K562 (cell line): ENCODE measurements around the gene PNMA5. TPM values are rescaled to one million over a fixed set of nuclear protein-coding genes. Genes with fewer than 3 reads are reported as not detected.

Source experiments
- BRD9 ChIP-seq: fragments of 450-650 bp; IDR thresholded peaks from 2 replicates; pipeline ENCODE4 v1.6.1; 2018; ENCODE audit warnings: low read depth; ENCODE audit not compliant: partially characterized antibody
- DMBX1 ChIP-seq: fragments of 250-450 bp; sonication (Bioruptor Pico); IDR thresholded peaks from 2 replicates; pipeline ENCODE4 v1.8.0; 2022; ENCODE audit warnings: inconsistent platforms, mild to moderate bottlenecking, moderate library complexity, borderline replicate concordance
- EGR1 ChIP-seq: fragments of 450-650 bp; conservative IDR thresholded peaks from 2 replicates; pipeline ENCODE4 v1.6.1; 2017; ENCODE audit warnings: mild to moderate bottlenecking
- HDAC2 ChIP-seq: fragments of 450-650 bp; IDR thresholded peaks from 2 replicates; pipeline ENCODE4 v1.6.1; 2016; ENCODE audit warnings: mild to moderate bottlenecking
- HINFP ChIP-seq: fragments of 450-650 bp; conservative IDR thresholded peaks from 2 replicates; pipeline ENCODE4 v1.6.1; 2016; ENCODE audit warnings: missing genetic modification characterization, low read depth, mild to moderate bottlenecking, control low read depth, missing compliant biosample characterization
- KDM4B ChIP-seq, 2 experiments: fragments of 450-650 bp in 1 of 2; sonication (generic) in 1 of 2; IDR thresholded peaks; 2 replicates each; pipeline ENCODE4 v1.6.1; 2016 to 2017; ENCODE audit warnings: borderline replicate concordance in 2 of 2, antibody characterized with exemption in 1 of 2, low read depth in 1 of 2, mild to moderate bottlenecking in 1 of 2
- KLF6 ChIP-seq: fragments of 250-450 bp; sonication (Bioruptor Pico); IDR thresholded peaks from 2 replicates; pipeline ENCODE4 v1.4.0; 2020; ENCODE audit warnings: mild to moderate bottlenecking, moderate library complexity, borderline replicate concordance
- MEIS2 ChIP-seq: fragments of 450-650 bp; IDR thresholded peaks from 2 replicates; pipeline ENCODE4 v1.6.1; 2014; ENCODE audit warnings: mild to moderate bottlenecking; ENCODE audit not compliant: partially characterized antibody
- NR3C1 ChIP-seq: sonication (generic); formaldehyde crosslinking; IDR thresholded peaks from 2 replicates; pipeline ENCODE4 v1.8.1; 2022; ENCODE audit warnings: missing genetic modification reagents
- NR4A1 ChIP-seq, 2 experiments: fragments of 250-450 bp in 1 of 2; fragments of 450-650 bp in 1 of 2; sonication (Bioruptor Pico) in 1 of 2; IDR thresholded peaks; 2 replicates each; pipeline versions ENCODE4 v1.4.0 to v1.6.1; 2016 to 2020; ENCODE audit warnings: mild to moderate bottlenecking in 2 of 2, missing compliant biosample characterization in 1 of 2, missing genetic modification characterization in 1 of 2, moderate library complexity in 1 of 2
- RBFOX2 ChIP-seq: fragments of 200-400 bp; formaldehyde crosslinking; IDR thresholded peaks from 2 replicates; pipeline ENCODE4 v1.6.1; 2017; ENCODE audit warnings: low read depth, mild to moderate bottlenecking, low read length, moderate library complexity
- SMAD1 ChIP-seq: fragments of 150-350 bp; IDR thresholded peaks from 2 replicates; pipeline ENCODE4 v1.6.1; 2014; ENCODE audit warnings: low read length, low read depth; ENCODE audit not compliant: partially characterized antibody
- SP1 ChIP-seq: sonication (generic); formaldehyde crosslinking; IDR thresholded peaks from 2 replicates; pipeline ENCODE4 v1.8.1; 2022; ENCODE audit warnings: mild to moderate bottlenecking, missing genetic modification reagents
- STAG1 ChIP-seq: sonication (generic); formaldehyde crosslinking; IDR thresholded peaks from 2 replicates; pipeline ENCODE4 v1.5.0; 2020; ENCODE audit warnings: missing genetic modification reagents, borderline replicate concordance
- SUPT5H ChIP-seq: fragments of 450-650 bp; IDR thresholded peaks from 2 replicates; pipeline ENCODE4 v1.6.1; 2016
- TAF1 ChIP-seq: IDR thresholded peaks from 2 replicates; pipeline ENCODE4 v1.6.1; 2011; ENCODE audit warnings: mild to moderate bottlenecking, low read length, moderate library complexity; ENCODE audit not compliant: insufficient read depth, control insufficient read depth, severe bottlenecking; ENCODE audit errors: extremely low read depth
- TAF9B ChIP-seq: fragments of 450-650 bp; IDR thresholded peaks from 2 replicates; pipeline ENCODE4 v1.6.1; 2018; ENCODE audit warnings: mild to moderate bottlenecking; ENCODE audit not compliant: partially characterized antibody
- TCF3 ChIP-seq: sonication (generic); formaldehyde crosslinking; IDR thresholded peaks from 2 replicates; pipeline ENCODE4 v1.4.0; 2020; ENCODE audit warnings: mild to moderate bottlenecking, missing genetic modification reagents
- ZBED1 ChIP-seq: IDR thresholded peaks from 2 replicates; pipeline ENCODE4 v1.6.1; 2014
- ZBTB1 ChIP-seq: sonication (generic); formaldehyde crosslinking; IDR thresholded peaks from 2 replicates; pipeline ENCODE4 v1.8.1; 2023; ENCODE audit warnings: missing genetic modification reagents, low read depth, mild to moderate bottlenecking, borderline replicate concordance
- ZBTB43 ChIP-seq: sonication (generic); formaldehyde crosslinking; IDR thresholded peaks from 2 replicates; pipeline ENCODE4 v1.8.0; 2023; ENCODE audit warnings: mild to moderate bottlenecking, missing genetic modification reagents
- ZKSCAN3 ChIP-seq: fragments of 250-450 bp; sonication (Bioruptor Pico); IDR thresholded peaks from 2 replicates; pipeline ENCODE4 v1.4.0; 2020
- ZNF197 ChIP-seq: fragments of 200-800 bp; sonication (Bioruptor generic); IDR thresholded peaks from 2 replicates; pipeline ENCODE4 v1.6.1; 2016; ENCODE audit warnings: low read depth, missing genetic modification characterization, missing compliant biosample characterization
- ZNF766 ChIP-seq: fragments of 200-800 bp; sonication (Bioruptor generic); conservative IDR thresholded peaks from 2 replicates; pipeline ENCODE4 v1.6.1; 2016; ENCODE audit warnings: missing genetic modification characterization, missing compliant biosample characterization
- ZNF785 ChIP-seq: fragments of 250-450 bp; sonication (Bioruptor Pico); IDR thresholded peaks from 2 replicates; pipeline ENCODE4 v1.4.0; 2020; ENCODE audit warnings: mild to moderate bottlenecking
- polyA plus RNA-seq, 8 experiments: library from polyadenylated mRNA; depleted of rRNA in 4 of 8; stranded (reverse) in 5 of 8; unstranded in 3 of 8; fragments of >200 nt; fragmentation: Nextera tagmentation in 2 of 8; fragmentation: Illumina TruSeq in 1 of 8; extraction: Ambion mirVana in 2 of 8; extraction: Trizol in 1 of 8; gene quantifications; 2 replicates each; pipeline versions ENCODE4 v1.2.1 to v1.2.3, GENCODE V29; 2011 to 2014; ENCODE audit warnings: inconsistent platforms in 1 of 8, missing spikeins in 1 of 8
- total RNA-seq, 7 experiments: library from RNA; depleted of rRNA in 6 of 7; stranded (reverse); fragments of >200 nt in 6 of 7; fragmentation: Illumina TruSeq in 2 of 7; extraction: Trizol in 2 of 7; gene quantifications; 2 replicates each; pipeline versions ENCODE4 v1.2.1 to v1.2.3, GENCODE V29; 2011 to 2021; ENCODE audit warnings: low replicate concordance in 1 of 7
- TF ChIP-seq, protein P1 (sequence below): fragments of 450-650 bp; IDR thresholded peaks from 2 replicates; pipeline ENCODE4 v1.6.1; 2016

The PNMA5 gene
- total and polyA plus RNA-seq, 9 of the 15 experiments (the other 6 are each of a cell fraction or from before 2014, with no cell fraction given): 0.03 to 0.20 (median 0.07) TPM; not detected in 3

- peak; percentile 82 for TF ChIP-seq RBFOX2
- TF ChIP-seq SUPT5H: peak; percentile 49; the same call in 1 of the 2 replicates
- TF ChIP-seq ZKSCAN3: no peak
- no peak for TF ChIP-seq KLF6 (CRISPR knock-in tag)
- TF ChIP-seq BRD9: peak; percentile 86
- peak; percentile 40; the same call in 1 of the 2 replicates for TF ChIP-seq ZBED1
- no peak for TF ChIP-seq SMAD1
- 0 out of 2 replicates have a peak, but pooled peaks have one; percentile 48 for TF ChIP-seq ZNF197 (CRISPR knock-in tag)
- TF ChIP-seq HDAC2: no peak
- TF ChIP-seq EGR1: peak; percentile 77
- peak; percentile 53; the same call in 1 of the 2 replicates for TF ChIP-seq STAG1 (CRISPR knock-in tag)
- peak; percentile 76 for TF ChIP-seq ZNF766 (CRISPR knock-in tag)
- TF ChIP-seq ZNF785: no peak
- no peak for TF ChIP-seq NR3C1 (CRISPR knock-in tag)
- no peak for TF ChIP-seq NR4A1 (CRISPR knock-in tag; IDR thresholded peaks at IDR 0.05)
- no peak for TF ChIP-seq NR4A1 (tag; IDR thresholded peaks at IDR 0.05)
- TF ChIP-seq ZBTB1 (CRISPR knock-in tag): no peak
- TF ChIP-seq TAF1: peak; percentile 52
- TF ChIP-seq TAF9B: no peak
- TF ChIP-seq SP1: peak; percentile 79; the same call in 1 of the 2 replicates
- TF ChIP-seq MEIS2: peak; percentile 88
- TF ChIP-seq, protein P1, sequence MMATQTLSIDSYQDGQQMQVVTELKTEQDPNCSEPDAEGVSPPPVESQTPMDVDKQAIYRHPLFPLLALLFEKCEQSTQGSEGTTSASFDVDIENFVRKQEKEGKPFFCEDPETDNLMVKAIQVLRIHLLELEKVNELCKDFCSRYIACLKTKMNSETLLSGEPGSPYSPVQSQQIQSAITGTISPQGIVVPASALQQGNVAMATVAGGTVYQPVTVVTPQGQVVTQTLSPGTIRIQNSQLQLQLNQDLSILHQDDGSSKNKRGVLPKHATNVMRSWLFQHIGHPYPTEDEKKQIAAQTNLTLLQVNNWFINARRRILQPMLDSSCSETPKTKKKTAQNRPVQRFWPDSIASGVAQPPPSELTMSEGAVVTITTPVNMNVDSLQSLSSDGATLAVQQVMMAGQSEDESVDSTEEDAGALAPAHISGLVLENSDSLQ: peak; percentile 58
- TF ChIP-seq HINFP (tag): no peak
- TF ChIP-seq KDM4B (IDR thresholded peaks at IDR 0.05; ENCODE audit: borderline replicate concordance in 2 of 2, low read depth in 1 of 2): no peak
- peak; percentile 39; the same call in 1 of the 2 replicates for TF ChIP-seq DMBX1 (CRISPR knock-in tag)
- 0 out of 2 replicates have a peak, but pooled peaks have one; percentile 48 for TF ChIP-seq ZBTB43
- no peak for TF ChIP-seq TCF3
These were observed 52.4 kb downstream of the PNMA5 start (continued) for GRCh38 chrX:152941328-152942076.
